NAMALWA (cell line): ENCODE data around the gene ACADVL.
A peak's percentile ranks its signal among the peaks of the same experiment; 100 is the strongest.
"Not testable (repeated sequence)": the region's sequence is repeated elsewhere in the genome, so short reads cannot be mapped to it uniquely, and the experiment has no call there.

ENCODE experiments used
- DNase-seq: peaks from one replicate; pipeline ENCODE4 v3.0.0-alpha.2; 2015; ENCODE audit warnings: low spot score

ACADVL gene

GRCh38 chr17:7235693-7236665 is 16.2 kb downstream of the ACADVL start:
- no peak for DNase-seq

- DNase-seq = no peak
Observed at GRCh38 chr17:7236808-7237207, 17.1 kb downstream of the ACADVL start.

DNA sequence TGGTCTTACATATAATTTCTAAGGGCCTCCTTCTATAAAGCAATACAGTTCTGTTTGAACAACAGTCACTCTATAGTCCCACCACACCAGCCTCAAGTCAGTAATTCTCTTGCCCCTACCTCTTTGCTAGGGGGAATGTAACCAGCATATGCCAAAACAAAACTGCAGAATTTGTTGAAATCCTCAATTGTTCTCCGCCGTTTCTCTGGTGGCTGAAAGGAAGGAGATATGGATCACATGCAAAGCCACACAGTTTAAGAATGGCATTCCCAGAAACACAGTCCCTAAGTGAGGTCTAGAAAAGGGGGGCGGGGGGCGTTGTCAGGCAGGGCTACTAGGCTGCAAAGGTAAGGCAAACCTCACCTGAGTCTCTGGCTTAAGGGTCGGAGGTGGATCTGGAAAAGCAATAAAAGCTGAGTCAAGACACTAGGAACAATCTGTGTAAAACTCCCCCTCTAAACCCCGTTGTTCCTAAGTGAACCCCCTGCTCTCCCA is 17.6 kb downstream of the ACADVL start:
- no peak for DNase-seq

DNA sequence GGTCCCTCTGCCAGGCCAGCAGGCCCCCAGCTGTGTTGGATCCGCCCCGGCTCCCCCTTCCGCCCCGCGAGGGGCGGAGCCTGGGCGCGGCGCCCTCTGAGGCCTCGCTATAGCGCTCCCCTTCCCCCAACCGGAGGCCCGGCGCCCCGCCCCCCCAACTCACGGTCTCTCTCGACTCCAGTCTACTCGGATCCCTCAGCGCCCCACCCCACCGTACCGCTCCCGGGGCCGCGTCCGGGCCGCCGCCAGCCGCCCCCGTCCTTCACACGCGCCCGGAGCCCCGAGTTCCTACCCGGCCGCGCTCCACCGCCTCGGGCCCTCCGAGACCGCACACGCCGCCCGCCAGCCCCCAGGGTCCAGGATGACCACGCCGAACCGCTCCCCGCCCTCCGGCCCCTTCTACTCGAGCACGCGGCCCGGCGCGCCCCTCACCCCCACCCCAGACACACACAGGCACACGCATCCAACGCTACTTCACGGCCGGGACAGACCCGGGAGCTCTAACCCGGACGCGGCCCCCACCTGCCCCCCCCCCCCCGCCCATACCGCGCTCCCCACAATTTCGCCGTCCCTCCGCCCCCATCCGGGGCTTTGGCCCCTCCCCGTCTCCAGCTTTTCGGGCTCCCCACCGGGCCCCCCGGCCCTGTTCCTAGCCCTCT is 18.2 kb downstream of the ACADVL start:
- peak; percentile 70 for DNase-seq

DNA sequence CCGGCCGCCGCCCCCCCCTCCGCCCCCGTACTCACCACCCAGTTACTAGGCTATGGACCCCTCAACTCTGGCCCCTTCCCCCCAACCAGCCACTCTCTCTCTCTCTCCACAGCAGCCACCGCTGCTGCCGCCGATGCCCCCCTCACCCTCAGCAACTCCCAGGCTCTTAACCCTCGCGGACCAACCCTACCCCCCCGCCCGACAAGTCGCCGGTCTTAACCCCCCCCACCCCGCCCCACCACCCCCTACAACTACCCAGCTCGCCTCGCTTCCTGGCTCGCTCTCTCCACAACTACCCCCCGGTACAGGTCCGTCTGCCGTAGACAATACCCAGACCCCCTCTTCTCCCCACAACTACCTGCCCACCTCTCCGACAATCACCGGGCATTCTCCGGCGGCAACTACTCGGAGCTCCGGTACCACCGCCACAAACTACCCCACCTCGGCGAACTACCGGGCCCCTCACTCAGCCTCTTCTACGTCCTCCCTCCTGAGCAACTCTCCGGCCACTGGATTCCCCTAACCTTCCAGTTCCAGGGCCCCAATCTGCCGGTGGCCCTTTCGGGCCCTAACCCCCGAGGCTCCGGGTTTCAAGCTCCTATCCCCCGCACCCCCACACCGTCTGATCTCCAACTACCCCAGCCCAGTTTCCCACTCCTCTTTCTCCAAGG is 18.8 kb downstream of the ACADVL start:
- peak; percentile 24 for DNase-seq

DNA sequence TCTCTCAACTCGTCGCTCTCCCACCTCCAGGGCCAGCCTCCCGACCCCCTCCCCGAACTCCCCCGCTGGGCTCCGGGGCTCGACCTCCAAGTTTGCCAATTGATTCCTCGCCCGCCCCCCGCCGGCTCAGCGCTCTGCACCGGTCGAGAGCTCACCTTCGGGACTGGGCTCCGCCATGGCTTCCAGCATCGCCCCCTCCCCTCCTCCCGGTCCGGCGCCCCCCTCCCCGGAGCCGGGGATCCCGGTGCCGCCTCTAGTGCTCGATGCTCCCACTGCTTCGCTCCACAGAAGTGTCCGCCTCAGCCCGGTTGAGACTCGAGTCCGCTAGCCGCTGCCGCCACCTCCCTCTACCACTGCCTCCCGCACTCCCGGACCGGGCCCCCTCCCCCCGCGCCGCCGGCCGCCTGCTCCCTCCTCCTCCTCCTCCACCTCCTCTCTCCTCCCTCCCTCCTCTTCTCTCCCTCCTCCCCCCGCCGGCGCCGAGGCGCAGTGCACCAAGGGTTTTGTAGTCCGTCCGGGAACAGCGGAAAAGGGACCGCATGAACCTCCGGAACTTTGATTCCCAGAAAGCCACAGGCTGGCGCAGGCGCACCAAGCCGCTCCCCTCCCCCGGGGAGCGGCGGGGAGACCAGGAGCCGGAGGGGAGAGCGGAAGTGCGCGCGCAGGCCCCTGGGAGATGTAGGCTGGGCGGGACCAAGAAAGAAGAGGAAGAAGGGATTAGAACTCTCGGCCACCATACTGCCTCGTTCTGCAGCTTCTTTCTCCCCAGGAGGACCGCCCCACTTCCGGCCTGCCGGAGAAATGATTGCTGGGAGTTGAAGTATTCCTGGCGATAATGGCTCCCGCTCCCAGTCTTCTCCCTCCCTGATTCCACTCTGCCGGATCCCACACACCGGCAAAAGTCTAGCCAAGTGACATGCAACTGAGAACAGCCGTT is 19.6 kb downstream of the ACADVL start, which contains the start of gene PHF23:
TSS of gene PHF23 (minus strand) at position 367 of the 937 bp plus-strand sequence. CDS start at position 189, 178 bp downstream.
- peak; percentile 92 for DNase-seq

- peak; percentile 30 for DNase-seq
Observed at GRCh38 chr17:7240375-7240774, 20.6 kb downstream of the ACADVL start.

- no peak for DNase-seq
Observed at GRCh38 chr17:7241090-7241733, 21.5 kb downstream of the ACADVL start.

DNA sequence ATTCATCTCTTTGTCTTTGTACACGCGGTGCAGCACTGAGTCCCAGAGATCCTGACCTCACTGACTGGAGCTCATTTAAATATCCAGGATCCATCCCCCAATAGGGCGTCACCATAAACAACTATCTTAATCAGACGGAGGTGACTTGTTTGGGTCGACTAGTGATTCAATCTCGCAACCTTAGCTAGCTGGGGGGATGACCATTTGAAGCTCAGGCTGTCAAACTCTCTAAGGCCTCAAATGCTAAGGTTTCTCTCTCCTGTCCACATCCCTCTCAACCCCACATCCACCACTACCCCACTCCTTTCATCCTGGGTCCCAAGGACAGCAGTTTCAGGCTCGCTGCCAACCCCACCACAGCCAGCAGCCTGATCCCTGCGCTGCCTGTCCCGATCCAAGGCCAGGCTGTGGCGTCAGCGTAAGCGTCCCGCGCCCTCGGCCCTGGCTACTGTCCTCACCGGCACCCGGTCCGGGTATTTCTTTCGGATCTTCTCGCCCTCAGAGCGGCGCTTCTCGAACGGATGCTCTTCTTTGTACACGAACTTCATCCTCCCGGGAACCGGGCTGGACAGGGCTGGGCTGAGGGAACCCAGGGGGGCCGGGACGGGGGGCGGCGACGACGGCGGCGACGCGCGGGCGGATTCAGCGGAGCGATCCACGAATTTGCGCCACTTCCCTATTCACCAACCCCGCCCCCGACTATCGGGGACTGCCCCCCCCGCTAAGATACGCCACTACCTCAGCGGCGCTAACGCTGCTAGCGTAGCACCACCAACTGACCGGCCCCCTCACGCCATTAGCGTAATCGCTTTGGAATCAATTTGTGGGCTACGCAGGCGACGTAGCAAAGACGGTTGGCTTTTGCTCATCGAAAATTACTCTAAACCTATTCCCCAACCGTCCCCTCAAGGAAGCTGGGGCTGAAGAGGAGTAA is 22.3 kb downstream of the ACADVL start, which contains the start of gene GABARAP:
TSS of gene GABARAP (minus strand) at position 667 of the 934 bp plus-strand sequence. CDS start at position 548, 119 bp downstream.
- DNase-seq = peak; percentile 78

DNA sequence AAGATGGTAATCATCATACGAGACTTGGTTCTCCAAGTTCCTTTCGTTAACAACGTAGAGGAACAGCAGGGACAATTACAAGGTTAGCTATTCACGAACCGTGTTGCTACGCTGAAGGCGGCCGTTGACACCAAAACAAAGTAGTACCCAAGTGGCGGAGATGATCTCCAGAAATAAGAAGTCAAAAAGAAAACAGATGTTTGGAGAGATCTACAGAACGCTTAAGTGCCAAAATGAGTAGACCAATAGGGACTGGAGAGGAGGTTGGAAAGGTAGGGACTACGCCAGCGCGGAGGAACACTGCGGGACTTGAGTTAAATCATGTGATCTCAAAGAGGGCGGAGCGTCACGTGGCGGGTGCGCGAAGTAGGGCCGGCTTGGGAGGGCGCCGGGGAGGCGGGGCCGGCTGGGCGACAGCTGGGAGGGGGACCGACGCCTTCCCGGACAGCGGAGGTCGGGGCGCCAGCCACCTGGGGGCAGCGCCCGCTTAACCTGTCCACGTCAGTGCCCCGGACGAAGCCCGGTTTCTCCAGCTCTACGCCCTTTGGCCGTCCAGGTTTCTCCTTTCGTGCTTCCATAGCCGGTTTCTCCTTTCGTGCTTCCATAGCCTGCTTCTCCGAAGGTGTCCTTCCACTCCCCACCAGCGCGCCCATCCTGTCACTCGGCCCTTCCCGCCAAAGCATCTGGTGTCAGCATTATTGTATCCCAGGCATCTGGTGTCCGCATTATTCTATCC is 23.1 kb downstream of the ACADVL start:
- DNase-seq = peak; percentile 85

DNA sequence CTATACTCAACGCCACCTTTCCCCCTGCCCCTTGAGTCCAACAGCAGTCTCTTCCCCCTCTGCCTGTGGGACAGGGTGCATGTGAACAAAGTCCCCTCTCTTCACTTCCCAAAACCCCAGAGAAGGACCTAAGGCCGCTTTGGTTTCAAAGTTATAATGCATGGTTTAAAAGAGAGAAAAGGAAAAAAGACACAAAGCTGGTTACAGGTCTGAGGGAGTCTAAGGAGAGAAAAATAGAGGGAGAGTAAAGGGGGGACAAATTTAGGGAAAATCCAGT is 23.7 kb downstream of the ACADVL start:
- no peak for DNase-seq

- not testable (repeated sequence) for DNase-seq
Observed at GRCh38 chr17:7243838-7244237, 24.1 kb downstream of the ACADVL start.

DNA sequence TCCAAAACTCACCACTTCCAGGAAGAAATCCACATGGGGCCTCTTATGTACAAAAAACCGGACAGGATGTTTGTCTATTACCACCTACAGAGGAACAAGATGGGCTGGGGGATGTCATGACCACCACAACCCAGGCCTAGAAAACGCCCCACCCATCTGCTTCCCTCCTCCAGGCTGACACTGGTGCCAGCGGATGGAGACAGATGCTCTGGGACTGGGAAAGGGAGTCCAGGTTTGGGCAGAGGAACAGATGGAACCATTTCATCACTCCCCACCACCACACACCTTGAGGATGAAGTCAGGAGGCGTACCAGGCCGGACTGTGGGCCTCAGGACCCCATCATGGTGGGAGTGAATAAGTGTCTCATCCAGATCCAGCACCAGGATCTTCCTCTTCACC is 27.0 kb downstream of the ACADVL start:
- no peak for DNase-seq

GRCh38 chr17:7248796-7249195 is 29.1 kb downstream of the ACADVL start:
- DNase-seq = no peak

GRCh38 chr17:7249214-7249613 is 29.5 kb downstream of the ACADVL start:
- no peak for DNase-seq

DNA sequence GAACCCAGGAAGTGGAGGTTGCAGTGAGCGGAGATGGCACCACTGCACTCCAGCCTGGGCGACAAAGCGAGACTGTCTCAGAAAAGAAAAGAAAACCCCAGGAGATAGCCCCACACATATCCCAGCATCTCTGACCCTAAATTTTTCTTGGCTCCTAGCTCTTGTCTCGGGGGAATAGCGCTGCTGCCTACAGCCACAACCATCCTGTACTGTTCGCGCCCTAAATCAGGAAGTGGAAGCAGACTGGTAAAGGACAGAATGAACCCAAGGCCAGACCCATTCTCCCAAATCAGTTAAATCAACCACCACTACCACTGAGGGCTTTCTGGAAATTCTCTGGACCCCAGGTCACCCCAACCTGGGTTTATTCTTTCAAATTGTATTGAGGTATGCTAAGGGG is 30.1 kb downstream of the ACADVL start:
- DNase-seq = peak; percentile 23

GRCh38 chr17:7250695-7251627 is 31.2 kb downstream of the ACADVL start:
- DNase-seq = peak; percentile 18

GRCh38 chr17:7251661-7252175 is 32.0 kb downstream of the ACADVL start, which contains the start of gene CTDNEP1:
Gene CTDNEP1 (minus strand): TSS chr17:7251734. CDS start chr17:7251296, 438 bp downstream.
- peak; percentile 98 for DNase-seq
